ENCODE data around the gene IQCK.

IQCK gene

DNA sequence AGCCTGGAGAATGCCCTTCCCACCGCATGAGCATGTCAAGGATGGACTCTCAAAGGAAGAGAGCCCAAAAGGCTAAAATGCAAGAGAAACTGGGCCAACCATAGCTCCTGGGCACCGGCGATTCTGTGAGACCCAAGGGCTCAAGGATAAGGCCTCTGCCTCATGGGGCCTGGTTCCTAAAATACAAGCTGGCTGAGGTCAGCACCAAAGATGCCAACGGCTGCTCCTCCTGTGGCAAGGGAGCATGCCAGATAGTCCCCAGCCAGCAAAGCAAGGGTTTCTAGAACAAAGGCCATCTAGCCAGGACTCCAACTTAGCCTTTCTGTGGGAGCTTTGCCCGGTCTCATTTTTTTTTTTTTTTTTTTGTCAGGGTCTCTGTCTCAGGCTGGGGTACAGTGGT, 146.5 kb downstream of the IQCK start:
- DNase-seq, result no peak

DNA sequence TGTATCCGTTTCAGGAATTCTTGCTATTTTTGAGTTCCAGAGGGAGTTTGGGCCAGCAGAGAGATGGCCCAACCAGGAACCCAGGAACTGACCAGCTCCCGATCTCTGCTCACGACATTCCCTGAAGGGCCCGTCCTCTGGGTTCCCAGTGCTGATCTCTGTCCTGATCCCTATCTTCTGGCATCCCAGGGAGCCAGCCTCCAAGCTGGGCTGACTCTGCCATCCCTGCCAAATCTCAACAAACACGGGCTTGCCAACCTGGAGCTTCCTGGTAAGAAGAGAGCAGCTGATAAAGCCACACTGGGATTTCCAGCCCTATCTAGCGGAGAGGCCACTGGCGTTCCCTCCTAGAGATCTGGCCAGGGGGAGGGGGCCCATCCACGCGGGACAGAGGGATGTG, 150.3 kb downstream of the IQCK start:
- DNase-seq, result no peak

DNA sequence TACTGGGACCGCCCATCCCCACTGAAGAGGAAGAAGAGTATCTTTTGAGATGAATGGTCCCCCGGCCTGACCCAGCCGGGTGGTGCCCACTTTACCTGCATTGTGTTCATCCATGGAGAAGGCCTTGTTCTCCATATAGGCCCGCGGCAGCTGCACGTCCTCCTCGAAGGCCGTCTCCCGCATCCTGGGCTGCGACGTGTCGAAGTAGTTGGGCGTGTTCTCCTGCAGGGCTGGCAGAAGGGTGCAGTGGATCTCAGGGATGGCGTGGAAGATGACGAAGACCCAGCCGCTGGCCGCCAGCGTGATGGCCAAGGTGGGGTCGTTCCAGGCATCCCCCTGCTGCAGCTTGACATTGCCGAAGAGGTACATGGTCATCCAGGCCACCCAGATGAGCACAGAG, 153.7 kb downstream of the IQCK start:
- DNase-seq, result no peak

DNA sequence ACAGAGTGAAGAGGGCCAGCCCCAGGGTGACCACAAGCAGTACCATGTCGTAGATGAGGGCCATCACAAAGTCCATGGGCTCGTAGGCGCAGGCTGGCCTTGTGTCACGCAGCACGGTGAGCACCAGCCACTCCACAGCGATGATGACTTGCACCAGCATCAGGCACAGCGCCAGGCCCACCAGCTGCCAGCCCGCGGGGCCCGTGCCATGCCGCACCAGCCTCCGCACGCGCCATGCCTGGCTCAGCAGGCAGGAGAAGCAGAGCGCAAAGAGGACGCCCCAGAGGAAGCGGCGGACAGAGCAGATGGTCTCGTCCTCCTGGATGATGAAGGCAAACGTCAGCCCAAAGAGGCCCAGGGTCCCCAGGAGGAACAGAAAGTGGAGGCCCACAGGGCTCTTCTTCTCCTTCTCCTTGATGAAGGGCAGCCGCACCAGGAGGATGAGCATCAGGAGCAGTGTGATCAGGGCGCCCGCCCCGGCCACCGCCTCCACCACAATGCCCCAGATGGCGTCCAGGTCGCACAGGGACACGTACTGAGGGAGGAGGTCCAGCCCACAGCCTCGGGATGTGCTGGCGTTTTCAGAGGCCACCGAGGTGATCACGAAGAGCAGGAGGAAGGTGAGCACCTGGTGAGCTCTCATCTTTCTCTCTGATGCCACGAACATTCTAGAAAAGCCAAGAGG, 154.2 kb downstream of the IQCK start:
- DNase-seq, result no peak

DNA sequence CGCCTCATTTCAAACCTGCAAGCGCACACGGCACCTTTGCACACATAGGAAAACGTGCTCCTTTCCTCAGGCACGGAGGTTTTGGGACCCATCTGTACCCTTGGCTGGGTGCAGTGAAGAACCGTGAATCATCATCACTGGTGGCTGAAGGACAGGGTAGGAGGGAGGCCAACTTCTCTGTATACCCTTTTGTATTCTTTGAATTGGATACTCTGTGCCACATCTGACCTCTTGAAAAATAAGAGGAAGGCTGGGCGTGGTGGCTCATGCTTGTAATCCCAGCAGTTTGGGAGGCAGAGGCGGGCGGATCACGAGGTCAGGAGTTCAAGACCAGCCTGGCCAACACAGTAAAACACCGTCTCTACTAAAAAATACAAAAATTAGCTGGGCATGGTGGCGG, 154.9 kb downstream of the IQCK start:
- DNase-seq, result no peak

DNA sequence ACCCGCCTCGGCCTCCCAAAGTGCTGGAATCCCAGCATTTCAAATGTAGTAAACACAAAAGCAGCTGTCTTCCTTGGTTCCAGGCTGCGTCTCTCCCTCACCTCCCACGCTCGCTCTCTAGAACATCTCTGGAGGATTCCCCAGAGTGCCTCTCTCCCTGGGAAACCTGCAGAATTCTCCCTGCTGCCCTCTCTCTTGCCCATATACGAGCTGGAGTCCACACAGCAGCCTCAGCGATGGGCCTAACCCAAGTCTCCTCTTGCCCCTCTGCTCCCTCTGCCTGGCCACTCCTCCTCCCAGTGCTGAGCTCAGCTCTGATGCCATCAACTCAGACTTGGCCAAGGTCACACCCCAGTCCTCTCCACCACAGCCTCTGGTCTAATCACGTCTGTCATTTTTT, 156.0 kb downstream of the IQCK start:
- DNase-seq, result no peak

DNA sequence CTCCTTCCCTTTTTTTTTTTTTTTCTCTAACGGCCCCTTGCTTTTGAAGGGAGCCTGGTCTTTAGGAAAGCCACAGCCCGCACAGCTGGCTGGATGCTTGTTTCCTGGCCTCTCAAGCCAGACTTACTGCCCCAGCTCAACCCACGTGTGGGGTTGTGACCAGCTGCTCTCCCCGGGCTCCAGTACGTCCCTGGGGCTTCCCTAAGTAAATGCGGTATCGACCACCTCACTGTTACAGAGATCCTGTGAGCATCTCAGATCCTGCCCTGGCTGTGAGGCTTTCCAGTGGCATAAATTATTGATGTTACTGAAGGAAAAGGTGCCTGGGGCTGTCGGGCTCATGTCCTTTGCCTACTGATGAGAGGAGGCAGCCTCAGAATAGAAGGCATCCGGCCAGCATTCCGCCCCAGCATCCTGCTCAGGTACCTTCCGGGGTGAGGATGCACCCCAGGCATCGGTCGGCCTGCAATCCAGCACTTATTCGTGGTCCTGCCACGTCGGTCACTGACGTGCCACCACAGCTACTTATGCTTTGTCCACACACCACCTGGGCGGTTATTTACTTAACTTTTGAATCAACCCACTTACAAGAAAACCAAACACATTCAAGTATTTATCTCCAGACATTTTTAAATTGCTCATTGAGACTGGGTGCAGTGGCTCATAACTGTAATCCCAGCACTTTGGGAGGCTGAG, 156.9 kb downstream of the IQCK start:
- DNase-seq, result no peak

DNA sequence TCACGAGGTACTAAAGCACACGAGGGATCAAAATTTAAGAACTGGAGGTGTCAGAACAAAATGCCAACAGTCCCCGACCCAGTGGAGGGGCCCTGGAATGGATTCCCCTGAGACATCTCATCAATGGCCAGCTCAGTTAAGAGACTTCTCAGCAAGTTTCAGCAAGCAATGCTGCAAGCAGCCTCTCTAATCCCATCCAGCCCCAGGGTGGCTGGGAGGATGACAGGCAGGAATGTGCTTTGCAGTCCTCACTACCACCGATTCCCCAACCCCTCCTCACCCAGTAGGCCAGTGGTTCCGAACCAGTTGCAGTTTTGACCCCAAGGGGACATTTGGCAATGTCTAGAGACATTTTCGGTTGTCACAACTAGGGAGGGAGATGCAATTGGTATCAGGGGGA, 157.8 kb downstream of the IQCK start:
- DNase-seq, result no peak

DNA sequence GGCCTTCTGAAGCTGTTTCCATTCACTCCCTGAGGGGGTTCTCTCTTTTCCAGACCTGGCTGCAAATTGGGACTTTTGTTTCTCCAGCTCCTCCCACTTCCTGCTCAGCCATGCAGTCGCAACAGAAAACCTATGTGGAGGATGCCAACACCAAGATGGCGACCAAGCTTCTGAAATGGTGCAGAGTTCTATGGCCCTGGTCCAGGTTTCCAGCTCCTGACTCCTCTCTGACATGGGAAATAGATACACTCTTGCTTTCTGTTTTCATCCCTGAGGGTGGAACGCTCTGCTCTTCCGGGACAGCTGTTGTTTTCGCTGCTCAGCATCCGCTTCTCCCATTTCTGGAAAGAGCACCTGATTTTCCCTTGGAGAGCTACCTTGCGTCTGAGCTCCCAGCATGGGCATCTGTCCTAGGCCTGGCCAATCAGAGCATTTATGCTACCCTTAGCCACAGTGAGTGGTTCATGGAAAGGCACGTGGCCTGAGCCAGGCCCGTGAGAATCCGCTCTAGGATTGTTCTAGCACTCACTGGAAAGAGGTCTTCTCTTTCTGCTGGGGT, 158.5 kb downstream of the IQCK start:
- no peak for DNase-seq

DNA sequence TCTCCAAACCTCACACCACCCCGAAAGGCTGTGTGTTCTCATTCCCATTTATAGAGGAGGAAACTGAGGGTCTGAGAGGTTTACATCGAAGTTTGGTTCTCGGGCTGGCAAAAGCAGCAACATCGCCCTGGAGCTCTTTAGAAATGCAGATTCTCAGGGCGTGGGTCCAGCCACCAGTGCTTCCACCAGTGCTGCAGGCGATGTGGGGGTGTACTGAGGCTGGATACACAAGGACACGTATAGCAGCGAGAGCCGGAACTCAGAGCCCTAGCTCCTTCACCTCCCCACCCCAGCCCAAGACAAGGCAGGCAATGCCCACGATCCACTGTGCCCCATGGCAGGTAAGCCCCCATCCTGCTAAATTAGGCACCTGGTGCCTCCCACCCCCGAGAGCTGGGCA, 160.7 kb downstream of the IQCK start:
- no peak for DNase-seq

DNA sequence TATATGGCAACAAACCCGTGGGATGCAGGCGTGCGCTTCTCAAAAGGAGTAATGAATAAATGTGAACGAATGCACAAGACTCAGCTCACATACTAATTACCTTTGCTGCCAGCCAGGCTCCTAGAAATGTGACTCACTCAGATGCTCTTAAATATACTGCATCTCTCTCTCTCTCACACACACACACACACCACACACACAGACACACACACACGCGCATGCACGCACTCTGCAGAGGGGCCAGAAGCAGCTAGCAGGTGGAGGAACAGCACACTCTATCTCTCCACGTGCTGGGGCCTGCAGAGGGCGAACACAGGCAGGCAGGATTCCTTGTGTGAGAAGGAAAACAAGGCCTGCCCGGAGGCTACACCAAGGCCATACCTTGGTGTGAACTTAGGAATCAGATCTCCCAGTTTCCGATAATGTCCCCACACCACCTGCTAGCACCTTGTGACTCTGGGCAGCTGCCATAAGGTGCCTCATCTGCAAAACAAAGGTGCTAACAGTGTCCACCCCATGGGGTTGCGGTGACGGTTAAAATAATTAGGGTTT, 161.2 kb downstream of the IQCK start:
- no peak for DNase-seq

DNA sequence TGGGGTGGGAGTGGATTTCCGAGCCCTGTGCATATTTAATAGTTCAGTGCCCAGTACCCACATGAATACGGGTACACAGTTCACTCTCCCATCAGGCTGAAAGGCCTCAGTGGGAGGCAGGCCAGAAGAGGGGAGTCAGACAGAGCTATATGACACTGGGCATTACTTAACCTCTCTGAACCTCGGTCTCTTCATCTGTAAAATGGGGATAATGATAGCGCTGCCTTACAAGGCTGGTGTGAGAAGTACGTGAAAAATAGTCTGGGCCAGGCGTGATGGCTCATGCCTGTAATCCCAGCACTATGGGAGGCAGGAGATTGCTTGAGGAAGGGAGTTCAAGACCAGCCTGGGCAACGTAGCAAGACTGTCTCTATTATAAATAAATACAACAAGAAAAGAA, 163.0 kb downstream of the IQCK start:
- DNase-seq, result no peak

DNA sequence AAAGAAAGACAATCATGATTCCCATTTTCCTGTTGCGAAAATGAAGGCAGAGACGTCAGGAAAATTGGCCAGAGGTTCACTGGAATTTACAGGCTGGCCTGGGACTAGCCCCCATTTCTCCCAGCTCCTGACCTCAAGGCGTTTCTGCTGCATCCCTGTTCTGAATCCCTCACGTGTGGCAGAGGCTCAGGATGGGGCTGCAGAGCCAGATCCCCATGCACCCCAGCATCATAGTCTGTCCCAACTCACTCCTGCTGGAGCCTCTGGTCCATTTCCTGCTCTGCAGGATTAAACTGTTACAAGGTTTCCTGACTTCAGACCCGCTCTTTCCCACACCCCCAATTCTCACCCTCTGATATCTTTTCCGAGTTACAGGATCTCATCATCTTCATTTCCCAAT, 163.7 kb downstream of the IQCK start:
- DNase-seq, result no peak

DNA sequence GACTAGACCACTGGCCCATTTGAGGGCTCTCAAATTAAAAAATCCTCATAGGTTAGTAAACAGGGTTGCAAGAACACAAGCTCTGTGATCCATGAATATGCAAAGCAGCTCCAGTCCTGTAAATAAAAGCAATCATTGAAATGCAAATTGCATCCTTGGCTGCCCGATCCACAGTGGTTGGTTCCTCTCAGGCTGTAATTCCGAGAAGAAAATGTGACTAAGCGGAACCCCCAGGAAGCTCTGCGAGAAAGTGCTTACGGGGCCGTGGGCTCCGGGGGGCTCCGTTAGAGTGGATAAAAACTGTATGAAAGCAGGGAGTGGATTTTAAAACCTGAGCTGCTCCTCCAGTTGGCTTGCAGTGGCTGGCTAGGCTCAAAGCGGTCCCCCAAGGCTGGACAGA, 164.1 kb downstream of the IQCK start:
- no peak for DNase-seq

DNA sequence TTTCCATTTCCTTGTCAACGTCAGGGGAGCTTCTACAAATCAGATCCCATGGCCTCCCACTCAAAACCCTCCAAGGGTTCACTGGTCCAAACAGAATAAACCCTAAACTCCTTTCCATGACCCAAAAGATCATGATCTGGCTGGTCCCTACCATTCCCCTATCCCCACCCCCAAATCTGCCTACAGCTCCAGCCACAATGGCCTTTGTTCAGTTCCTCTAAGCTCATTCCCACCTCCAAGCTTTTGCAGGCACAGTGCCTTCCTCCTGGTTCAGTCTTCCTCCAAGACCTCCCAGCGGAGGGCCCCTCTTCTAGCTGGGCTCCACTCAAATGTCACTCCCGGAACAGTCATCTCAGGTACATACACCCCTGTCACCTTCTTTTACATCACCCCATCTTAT, 164.6 kb downstream of the IQCK start:
- no peak for DNase-seq

DNA sequence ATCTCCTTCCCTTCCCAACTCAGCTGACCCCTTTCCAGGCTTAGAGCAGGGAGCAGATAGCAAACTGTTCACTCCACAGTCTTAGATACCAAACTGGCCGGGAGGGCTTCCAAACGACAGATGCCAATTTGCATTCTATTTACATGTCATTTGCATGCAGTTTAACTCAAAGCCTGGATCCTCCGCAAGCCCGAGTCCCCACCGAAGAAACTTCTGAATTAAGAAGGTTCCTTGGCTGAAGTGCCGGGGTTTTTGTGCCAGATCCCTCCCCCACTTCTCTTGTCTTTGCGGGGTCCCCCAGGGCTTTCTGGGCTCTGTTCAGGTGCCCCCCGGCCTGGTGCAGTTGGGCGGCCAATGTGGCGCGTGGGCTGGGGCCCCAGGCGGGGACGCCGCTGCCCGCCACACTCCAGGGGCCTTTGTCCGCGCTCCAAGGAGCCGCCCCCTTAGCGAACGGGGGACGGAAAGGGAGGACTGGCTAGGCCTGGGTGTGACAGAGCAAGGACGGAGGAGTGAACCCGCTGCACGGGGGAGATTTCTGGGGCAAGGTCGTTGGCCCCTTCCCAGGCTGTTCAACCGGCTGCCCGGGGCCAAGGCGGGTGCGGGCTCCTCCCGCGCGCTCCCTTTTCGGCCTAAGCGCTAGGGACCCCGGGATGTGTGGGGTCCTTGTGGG, 165.4 kb downstream of the IQCK start:
- no peak for DNase-seq

DNA sequence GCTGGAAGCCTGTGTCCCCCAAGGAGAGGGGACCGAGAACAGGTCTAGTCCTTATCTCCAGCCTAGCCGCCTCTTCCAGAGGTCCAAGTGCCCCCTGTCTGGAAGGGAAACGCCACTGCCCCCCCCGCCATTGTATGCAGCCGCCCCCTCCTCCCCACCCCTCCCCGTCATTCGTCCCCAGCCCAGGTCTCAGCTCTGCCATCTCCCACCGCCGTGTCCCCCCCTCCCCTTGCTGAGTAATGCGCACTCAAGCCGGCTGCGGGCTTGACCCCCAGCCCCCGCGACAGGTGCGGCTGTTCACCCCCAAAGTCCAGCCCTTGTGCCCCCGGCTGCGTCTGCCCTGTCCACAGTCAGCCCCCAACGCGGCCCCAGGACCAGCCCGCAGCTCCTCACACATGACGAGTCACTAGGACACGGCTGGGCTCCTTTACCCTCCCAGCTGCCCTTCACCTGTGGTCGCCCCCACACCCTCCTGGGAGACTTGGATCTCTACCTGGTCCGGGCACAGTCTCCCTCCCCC, 166.0 kb downstream of the IQCK start:
- no peak for DNase-seq

DNA sequence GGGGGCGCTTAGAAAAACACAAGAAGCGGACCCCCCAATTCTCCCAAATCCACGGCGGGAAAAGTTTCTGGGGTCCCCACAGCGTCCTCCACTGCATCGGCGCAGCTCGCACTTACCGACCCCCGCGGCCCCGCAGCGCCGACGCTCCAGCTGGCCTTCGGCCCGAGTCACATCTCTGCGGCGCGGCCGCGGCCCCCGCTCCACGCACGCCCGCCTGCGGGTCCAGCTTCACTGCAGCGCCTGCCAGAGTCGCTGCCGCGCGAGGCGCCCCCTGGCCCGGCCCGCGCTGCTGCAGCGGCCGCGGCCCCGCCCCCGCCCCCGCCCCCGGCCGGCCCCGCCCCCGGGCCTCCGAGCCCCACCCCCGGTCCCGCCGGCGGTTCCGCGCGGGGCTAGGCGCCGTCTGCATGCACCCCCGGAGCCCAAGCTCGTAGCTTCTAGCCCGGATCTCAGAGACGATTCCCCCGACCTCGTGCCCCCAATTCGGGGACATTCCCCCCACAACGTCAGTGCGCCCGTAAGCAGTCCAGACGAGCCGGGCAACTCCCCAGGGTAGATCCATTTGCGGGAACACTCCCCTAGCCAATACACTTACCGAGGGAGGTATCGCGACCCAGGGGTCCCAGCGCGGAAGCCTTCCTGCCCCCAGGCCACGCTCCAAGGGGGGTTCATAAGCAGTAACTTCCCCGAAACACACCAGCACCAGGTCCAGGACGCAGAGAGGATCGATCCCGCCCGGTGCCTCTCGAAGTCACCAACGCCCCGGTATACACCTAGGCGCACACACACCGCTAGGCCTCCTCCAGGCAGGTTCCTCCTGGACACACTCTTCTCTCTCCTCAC, 166.8 kb downstream of the IQCK start, which contains the start of gene GPRC5B:
GPRC5B (minus strand) TSS at position 238 of the 840 bp plus-strand sequence. CDS start 12,003 bp downstream, outside the sequence.
- no peak for DNase-seq

DNA sequence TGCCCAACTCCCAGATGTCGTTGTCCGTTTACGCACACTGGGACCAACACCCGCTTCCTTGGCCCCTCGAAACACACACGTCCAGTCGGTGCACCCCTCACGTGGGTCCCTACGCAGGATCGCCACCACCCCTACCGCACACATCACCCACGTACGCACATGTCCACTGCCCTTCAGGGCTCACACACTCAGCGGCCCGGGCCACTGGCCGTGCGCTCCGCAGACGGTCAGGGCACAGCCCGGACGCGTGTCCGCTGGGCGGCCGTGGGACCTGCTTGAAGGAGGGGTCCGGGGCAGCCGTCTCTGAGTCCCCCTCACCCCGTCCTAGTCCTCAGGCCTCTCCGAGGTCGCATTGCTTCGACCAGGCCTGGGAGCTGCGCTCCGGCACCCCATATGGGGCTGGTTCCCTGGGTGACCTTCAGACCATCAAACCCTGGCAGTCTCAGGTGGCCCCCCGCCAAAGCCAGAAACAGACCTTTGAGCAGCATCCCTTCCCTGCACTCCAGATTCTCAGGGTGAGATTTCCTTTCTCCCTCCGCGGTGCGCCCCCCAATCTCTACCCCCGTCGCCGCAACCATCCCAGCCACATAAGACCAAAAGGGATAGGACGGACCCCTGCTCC, 167.5 kb downstream of the IQCK start:
- no peak for DNase-seq

DNA sequence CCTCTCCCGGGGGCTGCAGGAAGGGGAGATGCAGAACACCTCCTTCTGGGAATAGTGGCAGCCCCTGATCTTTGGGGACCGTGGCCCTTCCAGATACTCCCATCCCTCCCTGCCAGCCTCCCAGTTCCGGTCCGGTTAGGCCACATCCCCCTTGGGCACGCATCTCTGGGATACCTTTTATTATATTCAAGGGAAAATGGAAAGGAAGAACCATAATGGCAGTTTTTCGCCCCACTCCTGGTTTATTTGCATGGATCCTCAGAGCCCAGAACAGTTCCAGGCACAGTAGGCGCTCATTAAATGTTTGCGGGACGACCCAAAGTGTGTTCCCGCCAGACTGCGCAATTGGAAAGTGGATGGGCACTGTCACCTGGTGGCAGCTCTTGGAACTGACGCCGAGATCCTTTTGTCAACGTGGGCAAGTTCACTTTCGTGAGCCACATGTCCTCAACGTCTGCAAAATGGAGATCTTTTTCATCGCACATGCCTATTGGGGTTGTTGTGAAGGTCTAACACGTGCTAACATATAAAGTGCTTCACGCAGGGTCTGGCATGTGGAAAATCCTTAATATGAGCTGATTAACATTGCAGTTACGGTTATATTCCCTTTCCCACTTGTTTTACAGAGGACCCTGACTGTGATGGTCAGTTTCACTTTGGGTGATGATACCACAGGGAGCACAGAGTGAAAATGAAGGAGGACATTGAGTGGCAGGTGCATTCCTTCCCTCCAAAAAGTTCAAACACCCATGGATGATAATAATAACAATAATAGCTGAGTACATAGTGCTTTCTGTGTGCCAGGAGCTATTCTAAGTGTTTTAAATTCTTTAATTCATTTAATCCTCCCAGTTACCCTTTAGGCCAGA, 168.2 kb downstream of the IQCK start:
- DNase-seq, result peak; percentile 52

DNA sequence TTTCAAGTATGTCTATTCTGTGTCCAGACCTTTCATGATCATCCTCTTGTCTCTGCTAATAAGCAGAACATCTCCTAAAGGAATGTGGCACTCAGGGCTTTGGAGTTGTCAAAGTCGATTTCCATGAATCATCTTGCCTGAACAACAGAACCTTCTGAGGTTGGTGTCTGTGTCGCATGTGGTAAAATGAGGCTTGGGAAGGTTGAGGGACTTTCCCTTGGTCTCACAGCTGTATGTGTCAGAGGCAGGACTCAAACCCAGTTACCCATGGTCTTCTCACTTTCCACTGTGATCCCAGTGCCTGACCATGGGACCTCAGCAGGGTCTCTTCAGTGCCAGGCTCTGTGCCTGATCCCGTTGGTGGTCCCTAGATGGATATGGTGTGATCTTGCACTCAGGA, 170.8 kb downstream of the IQCK start:
- DNase-seq, result no peak
